ENCODE measurements around the gene ZNF618.

GRCh38 chr9:114080195-114080772 is 204.2 kb downstream of the ZNF618 start:
- TF ChIP-seq ZNF416 (CRISPR knock-in tag; IDR thresholded peaks at IDR 0.05): no peak
- TF ChIP-seq, protein P1, sequence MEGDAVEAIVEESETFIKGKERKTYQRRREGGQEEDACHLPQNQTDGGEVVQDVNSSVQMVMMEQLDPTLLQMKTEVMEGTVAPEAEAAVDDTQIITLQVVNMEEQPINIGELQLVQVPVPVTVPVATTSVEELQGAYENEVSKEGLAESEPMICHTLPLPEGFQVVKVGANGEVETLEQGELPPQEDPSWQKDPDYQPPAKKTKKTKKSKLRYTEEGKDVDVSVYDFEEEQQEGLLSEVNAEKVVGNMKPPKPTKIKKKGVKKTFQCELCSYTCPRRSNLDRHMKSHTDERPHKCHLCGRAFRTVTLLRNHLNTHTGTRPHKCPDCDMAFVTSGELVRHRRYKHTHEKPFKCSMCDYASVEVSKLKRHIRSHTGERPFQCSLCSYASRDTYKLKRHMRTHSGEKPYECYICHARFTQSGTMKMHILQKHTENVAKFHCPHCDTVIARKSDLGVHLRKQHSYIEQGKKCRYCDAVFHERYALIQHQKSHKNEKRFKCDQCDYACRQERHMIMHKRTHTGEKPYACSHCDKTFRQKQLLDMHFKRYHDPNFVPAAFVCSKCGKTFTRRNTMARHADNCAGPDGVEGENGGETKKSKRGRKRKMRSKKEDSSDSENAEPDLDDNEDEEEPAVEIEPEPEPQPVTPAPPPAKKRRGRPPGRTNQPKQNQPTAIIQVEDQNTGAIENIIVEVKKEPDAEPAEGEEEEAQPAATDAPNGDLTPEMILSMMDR (IDR thresholded peaks at IDR 0.05): no peak
- TF ChIP-seq ZBTB21 (CRISPR knock-in tag; IDR thresholded peaks at IDR 0.05; ENCODE audit: borderline replicate concordance): no peak
- no peak for TF ChIP-seq SP1 (CRISPR knock-in tag; conservative IDR thresholded peaks at IDR 0.05)
- TF ChIP-seq NR2C2 (CRISPR knock-in tag; IDR thresholded peaks at IDR 0.05): no peak
- no peak for TF ChIP-seq SMAD3 (CRISPR knock-in tag; IDR thresholded peaks at IDR 0.05; ENCODE audit: borderline replicate concordance)
- TF ChIP-seq ZNF396 (CRISPR knock-in tag; IDR thresholded peaks at IDR 0.05; ENCODE audit: borderline replicate concordance): no peak
- no peak for TF ChIP-seq ZNF425 (CRISPR knock-in tag; conservative IDR thresholded peaks at IDR 0.05)
- no peak for TF ChIP-seq RELA (CRISPR knock-in tag; IDR thresholded peaks at IDR 0.05; ENCODE audit: borderline replicate concordance)
- TF ChIP-seq CREB1 (CRISPR knock-in tag; IDR thresholded peaks at IDR 0.05): no peak
- TF ChIP-seq FOXP1 (CRISPR knock-in tag; IDR thresholded peaks at IDR 0.05; ENCODE audit: borderline replicate concordance): no peak
- TF ChIP-seq, protein P2, sequence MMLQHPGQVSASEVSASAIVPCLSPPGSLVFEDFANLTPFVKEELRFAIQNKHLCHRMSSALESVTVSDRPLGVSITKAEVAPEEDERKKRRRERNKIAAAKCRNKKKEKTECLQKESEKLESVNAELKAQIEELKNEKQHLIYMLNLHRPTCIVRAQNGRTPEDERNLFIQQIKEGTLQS (CRISPR knock-in tag; conservative IDR thresholded peaks at IDR 0.05): no peak
- no peak for TF ChIP-seq GTF2I (CRISPR knock-in tag; conservative IDR thresholded peaks at IDR 0.05)
